Ishikawa (cell line): Measurements from ENCODE around the gene RXRA.

Source experiments
- CEBPB ChIP-seq: IDR thresholded peaks from 2 replicates; pipeline ENCODE4 v1.6.1; 2012
- CREB1 ChIP-seq: IDR thresholded peaks from 2 replicates; pipeline ENCODE4 v1.6.1; 2012; ENCODE audit warnings: low read depth
- EP300 ChIP-seq: IDR thresholded peaks from 2 replicates; pipeline ENCODE4 v1.6.1; 2012; ENCODE audit warnings: borderline replicate concordance
- FOXM1 ChIP-seq: IDR thresholded peaks from 2 replicates; pipeline ENCODE4 v1.6.1; 2012; ENCODE audit warnings: low read depth, borderline replicate concordance
- MAX ChIP-seq: IDR thresholded peaks from 2 replicates; pipeline ENCODE4 v1.6.1; 2012
- NFIC ChIP-seq: IDR thresholded peaks from 2 replicates; pipeline ENCODE4 v1.6.1; 2012
- RAD21 ChIP-seq: IDR thresholded peaks from 2 replicates; pipeline ENCODE4 v1.6.1; 2012; ENCODE audit warnings: low read depth
- TAF1 ChIP-seq: IDR thresholded peaks from 2 replicates; pipeline ENCODE4 v1.6.1; 2012; ENCODE audit warnings: low read depth, mild to moderate bottlenecking
- USF1 ChIP-seq: IDR thresholded peaks from 2 replicates; pipeline ENCODE4 v1.6.1; 2012
- YY1 ChIP-seq: IDR thresholded peaks from 2 replicates; pipeline ENCODE4 v1.6.1; 2012; ENCODE audit warnings: low read depth
- ZBTB7A ChIP-seq: IDR thresholded peaks from 2 replicates; pipeline ENCODE4 v1.6.1; 2012; ENCODE audit warnings: low read depth

- TF ChIP-seq TAF1 (no peak), USF1 (no peak), YY1 (no peak), RAD21 (no peak), EP300 (no peak), NFIC (no peak), CEBPB (no peak), ZBTB7A (no peak), MAX (no peak), CREB1 (no peak), FOXM1 (no peak)
Observed at GRCh38 chr9:134371731-134372130, 45.5 kb downstream of the RXRA start.
